ENCODE measurements around the gene COL6A6.

The COL6A6 gene

GRCh38 chr3:130509008-130509407, 8.0 kb upstream of the COL6A6 start:
- no peak overlapping the region for H2BK15ac ChIP-seq (ENCODE audit: low read depth, poor library complexity, severe bottlenecking)
- H3K79me1 ChIP-seq (replicated peaks; ENCODE audit: low read length, poor library complexity, severe bottlenecking), result no peaks in the 10 kb centered on the region
- no peak overlapping the region for H2AFZ ChIP-seq (ENCODE audit: low read depth, low read length)
- peak overlapping the region in 1 of 2 experiments; percentile 38 for H3K4me3 ChIP-seq (ENCODE audit: insufficient read depth in 1 of 2, low read depth in 1 of 2, low read length in 2 of 2)
- H3K4me2 ChIP-seq (ENCODE audit: low read length, poor library complexity, severe bottlenecking), result no peak overlapping the region
- H3K27me3 ChIP-seq (ENCODE audit: control insufficient read depth in 1 of 2, insufficient read depth in 1 of 2, low read length in 2 of 2), result peaks cover 0 to 8% of the 10 kb centered on the region in 2 experiments
- H3K27ac ChIP-seq (ENCODE audit: low read length, poor library complexity, severe bottlenecking), result no peak overlapping the region
- no peak overlapping the region for H3K23ac ChIP-seq (ENCODE audit: low read length in 2 of 2)
- H3K9me3 ChIP-seq (ENCODE audit: control insufficient read depth, low read length), result no peaks in the 10 kb centered on the region
- H4K8ac ChIP-seq (ENCODE audit: low read length), result no peak overlapping the region
- H2BK5ac ChIP-seq (ENCODE audit: low read depth, low read length, poor library complexity, severe bottlenecking), result no peak overlapping the region
- H3K9ac ChIP-seq (ENCODE audit: low read length), result peak overlapping the region; percentile 26
- 74% methylated on average over 6 of the region's 6 CpGs for WGBS
- H2AK5ac ChIP-seq (ENCODE audit: low read length, severe bottlenecking), result no peak overlapping the region
- no peak for DNase-seq
- H2BK120ac ChIP-seq (ENCODE audit: low read depth, low read length), result no peak overlapping the region
- H3K18ac ChIP-seq (ENCODE audit: low read depth in 1 of 2, low read length in 2 of 2), result no peak overlapping the region
- no peak overlapping the region for H3K4ac ChIP-seq (ENCODE audit: low read depth in 1 of 2, low read length in 2 of 2)
- no peak overlapping the region for H3K14ac ChIP-seq (ENCODE audit: low read length in 2 of 2)
- H4K91ac ChIP-seq (ENCODE audit: low read length), result no peak overlapping the region
- H2BK12ac ChIP-seq (ENCODE audit: low read length in 2 of 2), result no peak overlapping the region
- H3K36me3 ChIP-seq (ENCODE audit: control insufficient read depth in 1 of 2, insufficient read depth in 2 of 2, low read depth in 1 of 2, low read length in 2 of 2), result no peaks in the 10 kb centered on the region
- H3K4me1 ChIP-seq (ENCODE audit: control insufficient read depth, insufficient read depth, low read depth, low read length), result no peaks in the 10 kb centered on the region

- Histone ChIP-seq H2BK120ac (ENCODE audit: low read depth, low read length) (no peak overlapping the region), H3K4me2 (ENCODE audit: low read length, poor library complexity, severe bottlenecking) (no peak overlapping the region), H3K14ac (ENCODE audit: low read length in 2 of 2) (no peak overlapping the region), H3K79me1 (replicated peaks; ENCODE audit: low read length, poor library complexity, severe bottlenecking) (no peaks in the 10 kb centered on the region), H3K27ac (ENCODE audit: low read length, poor library complexity, severe bottlenecking) (no peak overlapping the region), H4K91ac (ENCODE audit: low read length) (no peak overlapping the region), H3K9ac (ENCODE audit: low read length) (no peak overlapping the region), H3K4me3 (ENCODE audit: insufficient read depth in 1 of 2, low read depth in 1 of 2, low read length in 2 of 2) (no peak overlapping the region), H3K9me3 (ENCODE audit: control insufficient read depth, low read length) (no peaks in the 10 kb centered on the region), H3K18ac (ENCODE audit: low read depth in 1 of 2, low read length in 2 of 2) (no peak overlapping the region), H2BK5ac (ENCODE audit: low read depth, low read length, poor library complexity, severe bottlenecking) (no peak overlapping the region), H2BK15ac (ENCODE audit: low read depth, poor library complexity, severe bottlenecking) (no peak overlapping the region), H3K23ac (ENCODE audit: low read length in 2 of 2) (no peak overlapping the region), H2AK5ac (ENCODE audit: low read length, severe bottlenecking) (no peak overlapping the region), H3K27me3 (ENCODE audit: control insufficient read depth in 1 of 2, insufficient read depth in 1 of 2, low read length in 2 of 2) (peaks cover 10 to 43% of the 10 kb centered on the region in 2 experiments), H3K4me1 (ENCODE audit: control insufficient read depth, insufficient read depth, low read depth, low read length) (peaks cover 7% of the 10 kb centered on the region), H3K36me3 (ENCODE audit: control insufficient read depth in 1 of 2, insufficient read depth in 2 of 2, low read depth in 1 of 2, low read length in 2 of 2) (no peaks in the 10 kb centered on the region), H4K8ac (ENCODE audit: low read length) (no peak overlapping the region), H2BK12ac (ENCODE audit: low read length in 2 of 2) (no peak overlapping the region), H2AFZ (ENCODE audit: low read depth, low read length) (no peak overlapping the region), H3K4ac (ENCODE audit: low read depth in 1 of 2, low read length in 2 of 2) (no peak overlapping the region)
- DNase-seq, result no peak
- 83% methylated on average over 1 of the region's 1 CpG for WGBS
These were observed 2.3 kb upstream of the COL6A6 start for GRCh38 chr3:130514681-130515080.

- no peak overlapping the region for H3K27ac ChIP-seq (ENCODE audit: low read length, poor library complexity, severe bottlenecking)
- H2BK5ac ChIP-seq (ENCODE audit: low read depth, low read length, poor library complexity, severe bottlenecking), result no peak overlapping the region
- H3K9ac ChIP-seq (ENCODE audit: low read length), result no peak overlapping the region
- H2AK5ac ChIP-seq (ENCODE audit: low read length, severe bottlenecking), result no peak overlapping the region
- no peaks in the 10 kb centered on the region for H3K9me3 ChIP-seq (ENCODE audit: control insufficient read depth, low read length)
- no peaks in the 10 kb centered on the region for H3K36me3 ChIP-seq (ENCODE audit: control insufficient read depth in 1 of 2, insufficient read depth in 2 of 2, low read depth in 1 of 2, low read length in 2 of 2)
- no peak overlapping the region for H4K8ac ChIP-seq (ENCODE audit: low read length)
- H2BK120ac ChIP-seq (ENCODE audit: low read depth, low read length), result no peak overlapping the region
- no peak overlapping the region for H2BK12ac ChIP-seq (ENCODE audit: low read length in 2 of 2)
- no peak overlapping the region for H4K91ac ChIP-seq (ENCODE audit: low read length)
- H2AFZ ChIP-seq (ENCODE audit: low read depth, low read length), result no peak overlapping the region
- WGBS, result 87% methylated on average over 2 of the region's 2 CpGs
- H3K27me3 ChIP-seq (ENCODE audit: control insufficient read depth in 1 of 2, insufficient read depth in 1 of 2, low read length in 2 of 2), result peaks cover 13 to 43% of the 10 kb centered on the region in 2 experiments
- no peak overlapping the region for H3K4ac ChIP-seq (ENCODE audit: low read depth in 1 of 2, low read length in 2 of 2)
- no peak overlapping the region for H3K4me2 ChIP-seq (ENCODE audit: low read length, poor library complexity, severe bottlenecking)
- H3K18ac ChIP-seq (ENCODE audit: low read depth in 1 of 2, low read length in 2 of 2), result no peak overlapping the region
- H2BK15ac ChIP-seq (ENCODE audit: low read depth, poor library complexity, severe bottlenecking), result no peak overlapping the region
- no peak overlapping the region for H3K23ac ChIP-seq (ENCODE audit: low read length in 2 of 2)
- DNase-seq, result no peak
- peaks cover 7% of the 10 kb centered on the region for H3K4me1 ChIP-seq (ENCODE audit: control insufficient read depth, insufficient read depth, low read depth, low read length)
- no peak overlapping the region for H3K4me3 ChIP-seq (ENCODE audit: insufficient read depth in 1 of 2, low read depth in 1 of 2, low read length in 2 of 2)
- no peak overlapping the region for H3K14ac ChIP-seq (ENCODE audit: low read length in 2 of 2)
- H3K79me1 ChIP-seq (replicated peaks; ENCODE audit: low read length, poor library complexity, severe bottlenecking), result no peaks in the 10 kb centered on the region
These were observed 1.2 kb upstream of the COL6A6 start for GRCh38 chr3:130515755-130516154.

- no peak overlapping the region for H2BK15ac ChIP-seq (ENCODE audit: low read depth, poor library complexity, severe bottlenecking)
- H3K9ac ChIP-seq (ENCODE audit: low read length), result peak overlapping the region; percentile 49
- no peak overlapping the region for H3K4ac ChIP-seq (ENCODE audit: low read depth in 1 of 2, low read length in 2 of 2)
- no peak overlapping the region for H3K4me2 ChIP-seq (ENCODE audit: low read length, poor library complexity, severe bottlenecking)
- H2BK5ac ChIP-seq (ENCODE audit: low read depth, low read length, poor library complexity, severe bottlenecking), result no peak overlapping the region
- H2AFZ ChIP-seq (ENCODE audit: low read depth, low read length), result no peak overlapping the region
- H3K23ac ChIP-seq (ENCODE audit: low read length in 2 of 2), result no peak overlapping the region
- WGBS, result 34% methylated on average over 10 of the region's 11 CpGs
- H2BK12ac ChIP-seq (ENCODE audit: low read length in 2 of 2), result no peak overlapping the region
- H3K4me1 ChIP-seq (ENCODE audit: control insufficient read depth, insufficient read depth, low read depth, low read length), result peaks cover 7% of the 10 kb centered on the region
- no peak for DNase-seq
- H3K36me3 ChIP-seq (ENCODE audit: control insufficient read depth in 1 of 2, insufficient read depth in 2 of 2, low read depth in 1 of 2, low read length in 2 of 2), result no peaks in the 10 kb centered on the region
- no peak overlapping the region for H2BK120ac ChIP-seq (ENCODE audit: low read depth, low read length)
- no peak overlapping the region for H4K91ac ChIP-seq (ENCODE audit: low read length)
- peak overlapping the region in 1 of 2 experiments; percentile 79 for H3K4me3 ChIP-seq (ENCODE audit: insufficient read depth in 1 of 2, low read depth in 1 of 2, low read length in 2 of 2)
- no peak overlapping the region for H3K18ac ChIP-seq (ENCODE audit: low read depth in 1 of 2, low read length in 2 of 2)
- H4K8ac ChIP-seq (ENCODE audit: low read length), result no peak overlapping the region
- peaks cover 13 to 37% of the 10 kb centered on the region in 2 experiments for H3K27me3 ChIP-seq (ENCODE audit: control insufficient read depth in 1 of 2, insufficient read depth in 1 of 2, low read length in 2 of 2)
- no peaks in the 10 kb centered on the region for H3K79me1 ChIP-seq (replicated peaks; ENCODE audit: low read length, poor library complexity, severe bottlenecking)
- no peaks in the 10 kb centered on the region for H3K9me3 ChIP-seq (ENCODE audit: control insufficient read depth, low read length)
- H3K27ac ChIP-seq (ENCODE audit: low read length, poor library complexity, severe bottlenecking), result no peak overlapping the region
- H3K14ac ChIP-seq (ENCODE audit: low read length in 2 of 2), result no peak overlapping the region
- no peak overlapping the region for H2AK5ac ChIP-seq (ENCODE audit: low read length, severe bottlenecking)
These were observed 625 bp downstream of the COL6A6 start for GRCh38 chr3:130517602-130518001.

All from mesenchymal stem cell (in vitro differentiated cells and primary cell).